ENCODE measurements around the gene LSG1. TPM values are rescaled to one million over a fixed set of nuclear protein-coding genes. Genes with fewer than 3 reads are reported as not detected.

LSG1 gene
- total and polyA plus RNA-seq, 2 experiments from 2014 or later, result 49.2 to 57.1 TPM

- H3K4me2 ChIP-seq, result no peak overlapping the region
- Mint-ChIP-seq H3K4me3 (no peak overlapping the region), H3K36me3 (ENCODE audit: low read depth) (no peaks in the 10 kb centered on the region), H3K27ac (no peak overlapping the region), H3K4me1 (peaks cover 12% of the 10 kb centered on the region), H3K9me3 (no peaks in the 10 kb centered on the region), H3K27me3 (ENCODE audit: insufficient read depth, low read depth, poor library complexity) (peaks cover 25% of the 10 kb centered on the region)
- no peak for TF ChIP-seq EZH2phosphoT487 (IDR thresholded peaks at IDR 0.05; ENCODE audit: unreplicated experiment)
- no peak for TF ChIP-seq STAT1 (IDR thresholded peaks at IDR 0.05; ENCODE audit: unreplicated experiment)
- TF ChIP-seq REST (IDR thresholded peaks at IDR 0.05; ENCODE audit: unreplicated experiment), result no peak
- no peak for TF ChIP-seq ZNF114 (CRISPR knock-in tag; IDR thresholded peaks at IDR 0.05)
- TF ChIP-seq JUNB (IDR thresholded peaks at IDR 0.05; ENCODE audit: unreplicated experiment), result no peak
- TF ChIP-seq EZH2 (IDR thresholded peaks at IDR 0.05; ENCODE audit: low read depth, unreplicated experiment), result no peak
- no peak for TF ChIP-seq ETS1 (IDR thresholded peaks at IDR 0.05)
- no peak for TF ChIP-seq POLR2AphosphoS5 (IDR thresholded peaks at IDR 0.05; ENCODE audit: low read depth)
- no peak for TF ChIP-seq ZNF462 (CRISPR knock-in tag; IDR thresholded peaks at IDR 0.05)
- no peak for TF ChIP-seq NANOG (IDR thresholded peaks at IDR 0.05; ENCODE audit: borderline replicate concordance)
- TF ChIP-seq ZNF331 (CRISPR knock-in tag; IDR thresholded peaks at IDR 0.05; ENCODE audit: low read depth), result no peak
- no peak for TF ChIP-seq CTCF (conservative IDR thresholded peaks at IDR 0.05; ENCODE audit: low read depth in 2 of 2)
- TF ChIP-seq CREB1 (CRISPR knock-in tag; IDR thresholded peaks at IDR 0.05; ENCODE audit: low read depth), result no peak
- H3F3A ChIP-seq (replicated peaks; ENCODE audit: low read depth), result no peaks in the 10 kb centered on the region; the same call in 1 of the 2 replicates
- H3K36me3 ChIP-seq (ENCODE audit: insufficient read depth), result no peaks in the 10 kb centered on the region
- H3K4me1 ChIP-seq (ENCODE audit: insufficient read depth), result no peaks in the 10 kb centered on the region; the same call in 1 of the 2 replicates
- no peak for ATAC-seq
- H3K9me2 ChIP-seq (ENCODE audit: insufficient read depth), result no peaks in the 10 kb centered on the region
- H3K27me3 ChIP-seq (ENCODE audit: insufficient read depth), result peaks cover 38% of the 10 kb centered on the region
- no peak overlapping the region for H3K27ac ChIP-seq (ENCODE audit: low read depth)
- no peak for DNase-seq (ENCODE audit: low spot score)
- no peak overlapping the region for H2AFZ ChIP-seq
- H4K20me1 ChIP-seq (replicated peaks; ENCODE audit: insufficient read depth), result no peaks in the 10 kb centered on the region; the same call in 1 of the 2 replicates
- no peaks in the 10 kb centered on the region for H3K79me2 ChIP-seq (replicated peaks; ENCODE audit: insufficient read depth)
- no peak overlapping the region for H3K4me3 ChIP-seq
These were observed 10.2 kb upstream of the LSG1 start for GRCh38 chr3:194682189-194682693.
